ENCODE results near the gene SLC24A3. TPM values are rescaled to one million over a fixed set of nuclear protein-coding genes. Genes with fewer than 3 reads are reported as not detected.

Gene SLC24A3
- total and polyA plus RNA-seq, 2 of the 13 experiments (the other 11 are each of a cell fraction or from before 2014, with no cell fraction given): not detected

DNA sequence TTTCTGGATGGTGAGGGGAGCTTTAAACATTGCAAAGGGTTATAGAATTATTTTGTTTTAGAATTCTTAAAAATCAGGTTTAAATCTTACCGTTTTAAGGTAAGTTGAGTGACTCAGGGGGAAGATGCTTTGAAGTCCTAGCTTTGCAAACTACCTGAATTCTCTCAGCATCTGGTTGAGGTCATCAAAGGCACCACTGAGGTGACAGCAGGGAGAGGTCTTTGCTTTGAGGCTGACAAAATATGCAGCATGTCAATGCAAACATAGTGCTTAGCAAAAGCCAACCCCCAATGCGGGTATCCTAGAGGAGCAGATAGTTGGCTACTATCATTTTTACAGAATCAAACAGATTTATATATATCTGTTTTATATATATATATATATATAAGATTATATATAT is 219.5 kb downstream of the SLC24A3 start:
- CTCF ChIA-PET (ENCODE audit: low intra/inter-chr PET ratio, low total read pairs): no interaction called here
- no peak for ATAC-seq
- in situ Hi-C loops (cut with HindIII; ENCODE audit: extremely low pct_ligation_motif_present, low pct_unique_long_range_greater_than_20kb): no loop called here

DNA sequence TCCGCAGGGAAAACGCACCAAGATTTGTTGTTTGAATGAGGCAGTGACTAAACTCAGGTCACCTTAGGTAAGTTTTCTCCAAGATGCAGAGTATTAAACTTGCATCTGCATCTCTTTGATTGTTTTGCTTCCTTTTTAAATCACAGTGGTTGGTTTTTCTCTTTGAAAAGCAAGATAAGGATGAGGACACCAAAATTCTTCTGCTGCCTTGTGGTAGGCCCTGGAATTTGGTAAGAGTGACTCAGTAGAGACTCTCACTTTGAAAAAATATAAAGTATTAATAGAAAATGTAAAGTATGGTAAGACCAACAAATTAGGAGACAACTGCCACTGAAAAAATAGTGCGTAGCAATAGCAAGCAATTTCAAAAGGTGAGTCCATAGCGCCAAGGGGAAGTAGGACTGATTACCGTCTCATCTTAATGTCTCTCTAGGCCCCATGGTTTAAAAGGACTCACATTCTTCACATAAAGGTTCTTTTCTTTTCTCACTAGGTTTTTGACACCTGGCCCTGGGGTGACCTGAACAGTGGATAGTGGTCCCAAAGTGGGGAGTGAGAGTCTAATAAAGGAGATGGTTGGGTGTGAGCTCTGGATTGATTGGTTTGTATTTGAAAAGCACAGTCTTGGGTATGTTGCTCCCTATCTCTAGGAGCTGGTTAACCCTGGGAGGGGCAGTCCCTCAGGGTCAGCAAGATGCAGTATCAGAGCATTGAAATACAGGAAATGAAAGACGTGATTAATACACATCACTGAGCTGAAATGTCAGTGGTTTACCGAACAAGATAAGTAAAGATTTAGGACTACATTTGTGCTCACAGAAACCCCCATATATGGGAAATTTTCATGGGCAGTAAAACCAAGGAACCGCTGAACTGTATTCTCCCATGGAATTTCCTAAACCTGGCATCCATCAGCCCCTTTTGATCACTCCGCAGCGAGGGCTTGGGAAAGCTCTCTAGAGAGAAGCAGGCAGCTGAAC is 221.2 kb downstream of the SLC24A3 start:
- intact Hi-C loops (cut with micrococcal nuclease; ENCODE audit: unreplicated experiment): no loop called here
- no peaks in the 10 kb centered on the region for H4K20me1 ChIP-seq (ENCODE audit: insufficient read depth, low read length)
- whole genome bisulfite sequencing (ENCODE audit: low lambda C conversion rate): 39% methylated on average over 10 of the region's 10 CpGs
- no peaks in the 10 kb centered on the region for H3K27me3 ChIP-seq (ENCODE audit: control insufficient read depth in 1 of 2, insufficient read depth in 2 of 2, low read length in 2 of 2)
- H3K4me3 ChIP-seq (replicated peaks in 1 of 3; ENCODE audit: insufficient read depth in 1 of 3, low read depth in 2 of 3, low read length in 3 of 3): no peak overlapping the region
- ChIA-PET CTCF (ENCODE audit: low intra/inter-chr PET ratio, low total read pairs) (no interaction called here), POLR2A (no interaction called here)
- H3K4me2 ChIP-seq (ENCODE audit: low read depth, low read length): no peak overlapping the region
- no peaks in the 10 kb centered on the region for H3K4me1 ChIP-seq (ENCODE audit: insufficient read depth, low read length)
- in situ Hi-C loops (cut with HindIII; ENCODE audit: extremely low pct_ligation_motif_present, low pct_unique_long_range_greater_than_20kb): no loop called here
- H3K9ac ChIP-seq (ENCODE audit: insufficient read depth, low read depth, low read length): no peak overlapping the region
- no peak for TF ChIP-seq FOXA1 (IDR thresholded peaks at IDR 0.05)
- no peak for TF ChIP-seq FOXA1 (CRISPR knock-in tag; IDR thresholded peaks at IDR 0.05)
- no peak for TF ChIP-seq GABPB1 (CRISPR knock-in tag; IDR thresholded peaks at IDR 0.05)
- no peak for TF ChIP-seq ZNF460 (CRISPR knock-in tag; IDR thresholded peaks at IDR 0.05; ENCODE audit: borderline replicate concordance)
- TF ChIP-seq ATM (IDR thresholded peaks at IDR 0.05; ENCODE audit: borderline replicate concordance): no peak
- no peak for TF ChIP-seq ZNF674 (CRISPR knock-in tag; IDR thresholded peaks at IDR 0.05; ENCODE audit: low read depth)
- no peak for TF ChIP-seq ZSCAN31 (CRISPR knock-in tag; IDR thresholded peaks at IDR 0.05; ENCODE audit: low read depth)
- ATAC-seq: no peak
- no peak for FAIRE-seq
- DNase-seq (ENCODE audit: low spot score): no peak
- no peaks in the 10 kb centered on the region for H3K9me3 ChIP-seq (ENCODE audit: low read length)
- H2AFZ ChIP-seq (ENCODE audit: low read length): no peak overlapping the region
- no peaks in the 10 kb centered on the region for H3K36me3 ChIP-seq (replicated peaks in 1 of 2; ENCODE audit: control insufficient read depth in 1 of 2, insufficient read depth in 2 of 2, low read length in 2 of 2)
- no TSS peak for BruUV-seq (replicated peaks)
- no peak overlapping the region for H3K27ac ChIP-seq (ENCODE audit: extremely low read length, insufficient read depth, low read length)
- H3K79me2 ChIP-seq (ENCODE audit: insufficient read depth, low read length): no peaks in the 10 kb centered on the region

More for the DNA sequence above, 219.5 kb downstream of the SLC24A3 start:
- Histone ChIP-seq H3K4me2 (ENCODE audit: low read depth, low read length) (no peak overlapping the region), H3K4me1 (ENCODE audit: insufficient read depth, low read length) (0 out of 2 replicates have a peak, but pooled peaks cover 6% of the 10 kb centered on the region), H3K9me3 (ENCODE audit: low read length) (no peaks in the 10 kb centered on the region), H3K79me2 (ENCODE audit: insufficient read depth, low read length) (no peaks in the 10 kb centered on the region), H3K4me3 (replicated peaks in 1 of 3; ENCODE audit: insufficient read depth in 1 of 3, low read depth in 2 of 3, low read length in 3 of 3) (no peak overlapping the region), H3K27ac (ENCODE audit: extremely low read length, insufficient read depth, low read length) (no peak overlapping the region), H3K36me3 (replicated peaks in 1 of 2; ENCODE audit: control insufficient read depth in 1 of 2, insufficient read depth in 2 of 2, low read length in 2 of 2) (no peaks in the 10 kb centered on the region), H3K27me3 (ENCODE audit: control insufficient read depth in 1 of 2, insufficient read depth in 2 of 2, low read length in 2 of 2) (no peaks in the 10 kb centered on the region), H3K9ac (ENCODE audit: insufficient read depth, low read depth, low read length) (no peak overlapping the region), H2AFZ (ENCODE audit: low read length) (no peak overlapping the region), H4K20me1 (ENCODE audit: insufficient read depth, low read length) (no peaks in the 10 kb centered on the region)
- TF ChIP-seq ETV5 (CRISPR knock-in tag; IDR thresholded peaks at IDR 0.05; ENCODE audit: borderline replicate concordance): no peak
- TF ChIP-seq ZNF570 (CRISPR knock-in tag; IDR thresholded peaks at IDR 0.05; ENCODE audit: borderline replicate concordance): no peak
- no peak for TF ChIP-seq TEAD2 (CRISPR knock-in tag; IDR thresholded peaks at IDR 0.05)
- no peak for TF ChIP-seq JUN (CRISPR knock-in tag; IDR thresholded peaks at IDR 0.05)
- no peak for TF ChIP-seq FLYWCH1 (CRISPR knock-in tag; IDR thresholded peaks at IDR 0.05)
- intact Hi-C loops (cut with micrococcal nuclease; ENCODE audit: unreplicated experiment): no loop called here
- BruUV-seq (replicated peaks): no TSS peak
- POLR2A ChIA-PET: no interaction called here
- no peak for DNase-seq (ENCODE audit: low spot score)
- 7% methylated on average over 2 of the region's 2 CpGs for WGBS (ENCODE audit: low lambda C conversion rate)
- no peak for FAIRE-seq
